Measurements from ENCODE around the gene MGAT4A. TPM values are rescaled to one million over a fixed set of nuclear protein-coding genes. Genes with fewer than 3 reads are reported as not detected.

MGAT4A gene
- total and polyA plus RNA-seq, 2 experiments from 2014 or later = 4.4 to 5.6 TPM

- TF ChIP-seq, protein P1, sequence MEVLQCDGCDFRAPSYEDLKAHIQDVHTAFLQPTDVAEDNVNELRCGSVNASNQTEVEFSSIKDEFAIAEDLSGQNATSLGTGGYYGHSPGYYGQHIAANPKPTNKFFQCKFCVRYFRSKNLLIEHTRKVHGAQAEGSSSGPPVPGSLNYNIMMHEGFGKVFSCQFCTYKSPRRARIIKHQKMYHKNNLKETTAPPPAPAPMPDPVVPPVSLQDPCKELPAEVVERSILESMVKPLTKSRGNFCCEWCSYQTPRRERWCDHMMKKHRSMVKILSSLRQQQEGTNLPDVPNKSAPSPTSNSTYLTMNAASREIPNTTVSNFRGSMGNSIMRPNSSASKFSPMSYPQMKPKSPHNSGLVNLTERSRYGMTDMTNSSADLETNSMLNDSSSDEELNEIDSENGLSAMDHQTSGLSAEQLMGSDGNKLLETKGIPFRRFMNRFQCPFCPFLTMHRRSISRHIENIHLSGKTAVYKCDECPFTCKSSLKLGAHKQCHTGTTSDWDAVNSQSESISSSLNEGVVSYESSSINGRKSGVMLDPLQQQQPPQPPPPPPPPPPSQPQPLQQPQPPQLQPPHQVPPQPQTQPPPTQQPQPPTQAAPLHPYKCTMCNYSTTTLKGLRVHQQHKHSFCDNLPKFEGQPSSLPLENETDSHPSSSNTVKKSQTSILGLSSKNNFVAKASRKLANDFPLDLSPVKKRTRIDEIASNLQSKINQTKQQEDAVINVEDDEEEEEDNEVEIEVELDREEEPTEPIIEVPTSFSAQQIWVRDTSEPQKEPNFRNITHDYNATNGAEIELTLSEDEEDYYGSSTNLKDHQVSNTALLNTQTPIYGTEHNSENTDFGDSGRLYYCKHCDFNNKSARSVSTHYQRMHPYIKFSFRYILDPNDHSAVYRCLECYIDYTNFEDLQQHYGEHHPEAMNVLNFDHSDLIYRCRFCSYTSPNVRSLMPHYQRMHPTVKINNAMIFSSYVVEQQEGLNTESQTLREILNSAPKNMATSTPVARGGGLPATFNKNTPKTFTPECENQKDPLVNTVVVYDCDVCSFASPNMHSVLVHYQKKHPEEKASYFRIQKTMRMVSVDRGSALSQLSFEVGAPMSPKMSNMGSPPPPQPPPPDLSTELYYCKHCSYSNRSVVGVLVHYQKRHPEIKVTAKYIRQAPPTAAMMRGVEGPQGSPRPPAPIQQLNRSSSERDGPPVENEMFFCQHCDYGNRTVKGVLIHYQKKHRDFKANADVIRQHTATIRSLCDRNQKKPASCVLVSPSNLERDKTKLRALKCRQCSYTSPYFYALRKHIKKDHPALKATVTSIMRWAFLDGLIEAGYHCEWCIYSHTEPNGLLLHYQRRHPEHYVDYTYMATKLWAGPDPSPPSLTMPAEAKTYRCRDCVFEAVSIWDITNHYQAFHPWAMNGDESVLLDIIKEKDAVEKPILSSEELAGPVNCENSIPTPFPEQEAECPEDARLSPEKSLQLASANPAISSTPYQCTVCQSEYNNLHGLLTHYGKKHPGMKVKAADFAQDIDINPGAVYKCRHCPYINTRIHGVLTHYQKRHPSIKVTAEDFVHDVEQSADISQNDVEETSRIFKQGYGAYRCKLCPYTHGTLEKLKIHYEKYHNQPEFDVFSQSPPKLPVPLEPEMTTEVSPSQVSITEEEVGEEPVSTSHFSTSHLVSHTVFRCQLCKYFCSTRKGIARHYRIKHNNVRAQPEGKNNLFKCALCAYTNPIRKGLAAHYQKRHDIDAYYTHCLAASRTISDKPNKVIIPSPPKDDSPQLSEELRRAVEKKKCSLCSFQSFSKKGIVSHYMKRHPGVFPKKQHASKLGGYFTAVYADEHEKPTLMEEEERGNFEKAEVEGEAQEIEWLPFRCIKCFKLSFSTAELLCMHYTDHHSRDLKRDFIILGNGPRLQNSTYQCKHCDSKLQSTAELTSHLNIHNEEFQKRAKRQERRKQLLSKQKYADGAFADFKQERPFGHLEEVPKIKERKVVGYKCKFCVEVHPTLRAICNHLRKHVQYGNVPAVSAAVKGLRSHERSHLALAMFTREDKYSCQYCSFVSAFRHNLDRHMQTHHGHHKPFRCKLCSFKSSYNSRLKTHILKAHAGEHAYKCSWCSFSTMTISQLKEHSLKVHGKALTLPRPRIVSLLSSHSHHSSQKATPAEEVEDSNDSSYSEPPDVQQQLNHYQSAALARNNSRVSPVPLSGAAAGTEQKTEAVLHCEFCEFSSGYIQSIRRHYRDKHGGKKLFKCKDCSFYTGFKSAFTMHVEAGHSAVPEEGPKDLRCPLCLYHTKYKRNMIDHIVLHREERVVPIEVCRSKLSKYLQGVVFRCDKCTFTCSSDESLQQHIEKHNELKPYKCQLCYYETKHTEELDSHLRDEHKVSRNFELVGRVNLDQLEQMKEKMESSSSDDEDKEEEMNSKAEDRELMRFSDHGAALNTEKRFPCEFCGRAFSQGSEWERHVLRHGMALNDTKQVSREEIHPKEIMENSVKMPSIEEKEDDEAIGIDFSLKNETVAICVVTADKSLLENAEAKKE (CRISPR knock-in tag; IDR thresholded peaks at IDR 0.05) = no peak
- TF ChIP-seq JUNB (IDR thresholded peaks at IDR 0.05; ENCODE audit: unreplicated experiment) = no peak
- TF ChIP-seq ZNF114 (CRISPR knock-in tag; IDR thresholded peaks at IDR 0.05) = no peak
- TF ChIP-seq NANOG (IDR thresholded peaks at IDR 0.05; ENCODE audit: borderline replicate concordance) = no peak
Measured at GRCh38 chr2:98706591-98706990, 24.3 kb downstream of the MGAT4A start (continued).

- Histone ChIP-seq H3F3A (replicated peaks; ENCODE audit: low read depth) (no peaks in the 10 kb centered on the region), H2AFZ (no peak overlapping the region), H3K27ac (ENCODE audit: low read depth) (no peak overlapping the region), H3K9me2 (ENCODE audit: insufficient read depth) (no peaks in the 10 kb centered on the region), H4K20me1 (replicated peaks; ENCODE audit: insufficient read depth) (no peaks in the 10 kb centered on the region), H3K4me2 (no peak overlapping the region), H3K36me3 (ENCODE audit: insufficient read depth) (no peaks in the 10 kb centered on the region), H3K4me3 (no peak overlapping the region), H3K27me3 (ENCODE audit: insufficient read depth) (no peaks in the 10 kb centered on the region), H3K79me2 (replicated peaks; ENCODE audit: insufficient read depth) (no peaks in the 10 kb centered on the region), H3K4me1 (ENCODE audit: insufficient read depth) (no peaks in the 10 kb centered on the region)
- DNase-seq (ENCODE audit: low spot score) (no peak), ATAC-seq (no peak)
- H3K9me3 Mint-ChIP-seq = no peaks in the 10 kb centered on the region
- H3K27me3 Mint-ChIP-seq (ENCODE audit: insufficient read depth, low read depth, poor library complexity) = no peaks in the 10 kb centered on the region
- no peaks in the 10 kb centered on the region for H3K4me1 Mint-ChIP-seq
- H3K4me3 Mint-ChIP-seq = no peak overlapping the region
- H3K27ac Mint-ChIP-seq = no peak overlapping the region
- no peaks in the 10 kb centered on the region for H3K36me3 Mint-ChIP-seq (ENCODE audit: low read depth)
- TF ChIP-seq ZNF114 (CRISPR knock-in tag; IDR thresholded peaks at IDR 0.05) (no peak), REST (IDR thresholded peaks at IDR 0.05; ENCODE audit: unreplicated experiment) (no peak), STAT1 (IDR thresholded peaks at IDR 0.05; ENCODE audit: unreplicated experiment) (no peak)
- TF ChIP-seq, protein P2, sequence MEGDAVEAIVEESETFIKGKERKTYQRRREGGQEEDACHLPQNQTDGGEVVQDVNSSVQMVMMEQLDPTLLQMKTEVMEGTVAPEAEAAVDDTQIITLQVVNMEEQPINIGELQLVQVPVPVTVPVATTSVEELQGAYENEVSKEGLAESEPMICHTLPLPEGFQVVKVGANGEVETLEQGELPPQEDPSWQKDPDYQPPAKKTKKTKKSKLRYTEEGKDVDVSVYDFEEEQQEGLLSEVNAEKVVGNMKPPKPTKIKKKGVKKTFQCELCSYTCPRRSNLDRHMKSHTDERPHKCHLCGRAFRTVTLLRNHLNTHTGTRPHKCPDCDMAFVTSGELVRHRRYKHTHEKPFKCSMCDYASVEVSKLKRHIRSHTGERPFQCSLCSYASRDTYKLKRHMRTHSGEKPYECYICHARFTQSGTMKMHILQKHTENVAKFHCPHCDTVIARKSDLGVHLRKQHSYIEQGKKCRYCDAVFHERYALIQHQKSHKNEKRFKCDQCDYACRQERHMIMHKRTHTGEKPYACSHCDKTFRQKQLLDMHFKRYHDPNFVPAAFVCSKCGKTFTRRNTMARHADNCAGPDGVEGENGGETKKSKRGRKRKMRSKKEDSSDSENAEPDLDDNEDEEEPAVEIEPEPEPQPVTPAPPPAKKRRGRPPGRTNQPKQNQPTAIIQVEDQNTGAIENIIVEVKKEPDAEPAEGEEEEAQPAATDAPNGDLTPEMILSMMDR (conservative IDR thresholded peaks at IDR 0.05; ENCODE audit: low read depth in 2 of 2) = no peak
- TF ChIP-seq, protein P3, sequence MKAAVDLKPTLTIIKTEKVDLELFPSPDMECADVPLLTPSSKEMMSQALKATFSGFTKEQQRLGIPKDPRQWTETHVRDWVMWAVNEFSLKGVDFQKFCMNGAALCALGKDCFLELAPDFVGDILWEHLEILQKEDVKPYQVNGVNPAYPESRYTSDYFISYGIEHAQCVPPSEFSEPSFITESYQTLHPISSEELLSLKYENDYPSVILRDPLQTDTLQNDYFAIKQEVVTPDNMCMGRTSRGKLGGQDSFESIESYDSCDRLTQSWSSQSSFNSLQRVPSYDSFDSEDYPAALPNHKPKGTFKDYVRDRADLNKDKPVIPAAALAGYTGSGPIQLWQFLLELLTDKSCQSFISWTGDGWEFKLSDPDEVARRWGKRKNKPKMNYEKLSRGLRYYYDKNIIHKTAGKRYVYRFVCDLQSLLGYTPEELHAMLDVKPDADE (IDR thresholded peaks at IDR 0.05) = no peak
Measured at GRCh38 chr2:98705333-98705617, 25.7 kb downstream of the MGAT4A start.

Data from GM23338 (cell line).